GM18867 (cell line): ENCODE results near the gene SCAMP3.
"Not testable (repeated sequence)": the region's sequence is repeated elsewhere in the genome, so short reads cannot be mapped to it uniquely, and the experiment has no call there.

Experiments
- ATAC-seq: cut with Tn5 transposase; IDR thresholded peaks from one replicate; pipeline ENCODE4 v1.9.1; 2021; ENCODE audit warnings: mild to moderate bottlenecking, moderate library complexity; ENCODE audit not compliant: unreplicated experiment

The SCAMP3 gene

DNA sequence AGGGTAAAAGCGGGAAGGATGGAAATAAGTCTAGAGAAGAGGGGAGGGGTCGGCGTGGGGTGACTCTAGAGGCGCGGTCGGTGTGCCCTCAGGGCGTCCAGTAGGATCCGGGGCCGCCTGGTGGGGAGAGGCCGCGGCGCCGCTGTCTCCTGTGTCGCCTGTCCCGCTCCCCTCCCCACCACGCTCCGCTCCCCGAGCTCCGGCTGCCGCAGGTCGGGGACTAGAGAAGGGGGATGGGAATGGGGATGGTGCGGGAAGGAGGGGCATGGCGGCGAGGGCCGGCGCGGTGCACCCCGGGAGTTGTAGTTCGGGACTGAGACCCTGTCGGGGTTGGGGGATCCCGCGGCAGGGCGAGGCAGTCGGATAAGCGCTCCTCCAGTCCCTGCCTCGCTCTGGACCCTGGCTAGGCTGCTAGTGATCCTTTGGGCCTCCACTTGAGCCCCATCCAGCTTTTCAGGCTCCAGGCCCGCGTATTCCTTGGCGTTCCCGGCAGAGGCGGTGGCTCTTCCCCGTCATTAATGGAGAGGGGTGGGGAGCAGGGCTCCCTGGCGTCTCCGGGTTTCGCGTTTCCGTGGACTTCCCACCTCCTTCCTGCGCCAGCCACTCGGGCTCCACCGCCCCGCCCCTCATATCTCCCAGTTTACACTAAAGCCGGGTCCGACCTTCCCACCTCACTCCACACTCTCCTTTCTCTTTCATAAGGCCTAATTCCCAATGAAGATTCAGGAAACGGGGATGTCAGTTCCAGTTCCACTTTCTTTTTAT lies 6.7 kb downstream of the SCAMP3 start, which contains the start of gene ENTREP3:
Gene ENTREP3 (minus strand): TSS at position 241 of the 765 bp plus-strand sequence. CDS start 606 bp downstream, outside the sequence.
- peak; percentile 43 for ATAC-seq

GRCh38 chr1:155254714-155255242 lies 7.4 kb downstream of the SCAMP3 start:
- no peak for ATAC-seq

- ATAC-seq, result no peak
Measured at GRCh38 chr1:155254228-155254713, 7.9 kb downstream of the SCAMP3 start.

DNA sequence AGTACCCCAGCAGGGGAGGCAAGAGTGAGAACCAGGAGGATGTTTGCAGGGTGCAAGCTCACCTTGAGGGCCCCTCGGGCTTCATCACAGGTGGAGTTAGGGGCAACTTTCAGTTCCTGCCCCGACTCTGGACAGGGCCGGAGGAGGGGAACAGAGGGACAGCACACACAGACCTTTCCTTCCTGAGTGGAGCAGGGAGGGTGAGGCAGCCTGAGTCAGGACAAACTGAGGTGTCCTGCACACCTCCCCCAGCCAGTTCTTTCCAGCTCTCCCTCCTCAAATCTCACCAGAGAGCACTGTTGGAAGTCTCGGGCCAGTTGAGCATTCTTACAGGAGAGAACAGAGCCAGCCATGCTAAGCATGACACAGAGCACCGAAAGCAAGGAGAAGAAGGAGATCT lies 8.4 kb downstream of the SCAMP3 start:
- ATAC-seq, result no peak

GRCh38 chr1:155253208-155253607 lies 9.0 kb downstream of the SCAMP3 start:
- ATAC-seq, result no peak

DNA sequence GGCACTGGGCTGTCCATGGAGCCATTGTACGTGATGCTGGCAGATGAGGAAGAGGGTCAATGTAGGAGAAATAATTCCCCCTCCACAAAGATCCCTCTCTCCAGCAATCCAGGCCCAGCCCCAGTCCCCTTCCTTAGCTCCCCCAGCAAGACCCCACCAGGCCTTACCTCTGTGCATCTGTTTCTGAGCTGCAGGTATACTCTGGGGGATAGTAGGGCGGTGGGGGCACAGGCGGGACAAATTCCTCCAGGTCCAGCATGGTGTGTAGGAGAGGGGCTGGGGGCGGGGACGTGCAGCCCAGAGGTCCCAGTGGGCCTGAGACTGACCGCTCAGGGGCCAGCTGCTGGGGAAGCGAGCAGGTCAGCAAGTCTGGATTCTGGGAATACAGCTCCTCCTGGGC lies 10.6 kb downstream of the SCAMP3 start:
- ATAC-seq, result no peak

GRCh38 chr1:155250633-155251449 lies 11.3 kb downstream of the SCAMP3 start:
- ATAC-seq, result peak; percentile 74

GRCh38 chr1:155250246-155250632 lies 11.9 kb downstream of the SCAMP3 start:
- ATAC-seq, result peak; percentile 14

DNA sequence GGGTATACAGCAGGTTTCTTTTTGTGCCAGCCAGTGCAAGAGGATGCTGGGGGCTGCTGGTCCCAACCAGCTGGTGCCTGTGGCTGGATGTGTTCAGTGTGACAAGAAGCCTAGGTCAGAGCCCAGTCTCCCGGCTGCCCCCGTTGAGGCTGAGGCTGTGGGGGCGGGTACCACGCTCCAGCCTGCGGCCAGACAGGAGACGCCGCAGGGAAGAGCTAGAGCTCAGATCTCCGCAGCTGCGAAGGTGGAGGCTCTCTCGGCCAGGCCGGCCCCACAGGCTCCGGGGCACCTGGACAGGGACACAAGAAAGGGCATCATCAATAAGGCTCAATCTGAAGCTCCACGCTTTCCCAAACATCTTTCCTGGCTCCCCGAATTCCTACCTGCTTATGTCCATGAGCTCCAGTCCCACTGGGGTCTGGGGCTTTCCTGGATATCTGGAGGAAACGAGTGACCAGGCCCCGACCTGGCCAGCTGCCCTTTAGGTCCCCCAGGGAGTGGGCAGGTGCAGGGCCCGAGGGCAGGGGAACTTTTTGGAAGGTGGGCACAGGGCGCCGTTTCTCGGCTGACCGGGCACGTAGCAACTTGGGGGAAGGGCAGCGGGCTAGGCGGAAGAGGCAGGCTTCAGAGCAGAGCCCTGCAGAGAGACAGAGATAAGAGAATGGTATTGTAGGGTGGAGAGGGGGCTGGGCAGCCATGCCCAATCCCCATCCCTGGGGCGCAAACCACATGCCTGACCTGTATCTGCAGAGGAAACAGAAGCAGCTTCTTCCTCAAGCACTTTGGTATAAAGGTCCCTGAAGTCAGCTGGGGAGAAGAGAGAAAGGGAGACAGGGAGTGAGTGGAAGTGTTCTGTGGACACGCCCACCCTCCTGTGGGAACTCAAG lies 14.2 kb downstream of the SCAMP3 start:
- no peak for ATAC-seq

GRCh38 chr1:155246796-155247195 lies 15.4 kb downstream of the SCAMP3 start:
- ATAC-seq, result not testable (repeated sequence)

DNA sequence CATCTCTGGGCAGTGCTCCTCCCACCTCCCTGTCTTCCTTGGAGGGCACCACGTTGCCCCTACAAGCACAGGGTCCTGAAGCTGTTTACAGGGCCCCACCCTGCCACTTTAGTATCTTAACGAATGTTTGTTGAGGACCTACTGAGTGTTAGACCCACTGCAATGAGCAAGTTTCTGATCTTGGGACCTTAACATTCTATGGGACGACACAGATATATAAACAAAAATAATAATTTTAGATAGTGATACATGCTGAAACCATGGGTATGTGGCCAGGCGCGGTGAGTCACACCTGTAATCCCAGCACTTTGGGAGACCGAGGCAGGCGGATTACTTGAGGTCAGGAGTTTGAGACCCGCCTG lies 17.0 kb downstream of the SCAMP3 start:
- ATAC-seq, result no peak

- ATAC-seq, result peak; percentile 83
Measured at GRCh38 chr1:155244368-155245162, 17.6 kb downstream of the SCAMP3 start.

DNA sequence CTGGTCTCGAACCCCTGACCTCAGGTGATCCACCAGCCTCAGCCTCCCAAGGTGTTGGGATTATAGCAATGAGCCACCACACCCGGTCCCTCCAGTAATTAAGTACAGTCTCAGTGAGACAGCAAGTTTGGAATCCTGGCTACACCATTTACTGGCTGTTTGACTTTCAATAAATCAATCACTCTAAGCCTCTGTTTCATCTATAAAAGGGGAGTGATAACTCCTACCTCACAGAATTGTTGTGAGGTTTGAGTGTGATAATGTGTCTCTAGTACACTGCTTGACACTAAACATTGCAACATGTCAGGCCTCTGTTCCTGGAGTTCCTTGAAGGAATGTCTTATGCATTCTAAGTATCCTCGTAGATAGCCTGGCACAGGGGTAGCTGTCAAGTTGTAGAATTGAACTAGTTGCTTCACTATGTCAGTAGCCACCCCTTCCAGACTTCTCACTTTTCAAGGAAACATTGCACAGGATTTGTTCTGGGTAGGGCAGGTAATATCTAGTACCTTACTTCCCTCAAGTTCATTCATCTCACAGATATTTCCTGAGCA lies 19.3 kb downstream of the SCAMP3 start:
- no peak for ATAC-seq

- no peak for ATAC-seq
Measured at GRCh38 chr1:155241841-155242264, 20.3 kb downstream of the SCAMP3 start.

- ATAC-seq, result no peak
Measured at GRCh38 chr1:155241069-155241679, 21.0 kb downstream of the SCAMP3 start.

DNA sequence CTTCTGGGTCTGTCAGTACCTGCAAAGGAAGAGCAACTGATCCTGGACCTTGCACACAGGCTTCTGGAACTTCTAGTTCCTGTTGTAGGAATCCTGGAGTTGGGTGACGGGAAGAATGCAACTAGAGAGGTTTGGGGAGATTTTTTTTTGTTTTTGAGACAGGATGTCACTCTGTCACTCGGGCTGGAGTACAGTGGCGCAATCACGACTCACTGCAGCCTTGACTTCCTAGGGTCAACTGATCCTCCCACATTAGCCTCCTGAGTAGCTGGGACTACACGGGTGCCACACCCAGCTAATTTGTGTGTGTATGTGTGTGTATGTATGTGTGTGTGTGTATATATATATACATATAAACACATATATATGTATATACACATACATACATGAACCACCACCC lies 25.7 kb downstream of the SCAMP3 start:
- ATAC-seq, result no peak

DNA sequence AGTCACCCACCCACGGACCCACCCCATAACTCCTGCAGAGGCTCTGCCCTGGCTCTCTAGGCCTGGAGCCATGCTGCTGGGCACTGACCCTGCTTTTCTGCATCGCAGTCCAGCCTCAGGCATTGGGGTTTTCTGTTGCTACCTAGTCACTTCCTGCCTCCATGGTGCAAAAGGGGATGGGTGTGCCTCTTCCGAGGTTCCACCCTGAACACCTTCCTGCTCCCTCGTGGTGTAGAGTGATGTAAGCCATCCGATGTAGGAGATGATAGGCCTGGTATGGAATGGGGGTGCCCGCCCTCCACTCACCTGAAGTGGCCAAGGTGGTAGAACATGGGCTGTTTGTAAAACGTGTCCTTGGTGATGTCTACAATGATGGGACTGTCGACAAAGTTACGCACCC lies 26.8 kb downstream of the SCAMP3 start:
- not testable (repeated sequence) for ATAC-seq

- ATAC-seq, result not testable (repeated sequence)
Measured at GRCh38 chr1:155233502-155233901, 28.7 kb downstream of the SCAMP3 start.
